GM11168 (cell line): ENCODE results near the gene STARD4.

ENCODE experiments used
- in situ Hi-C: fragments of 300-500 bp; cut with MboI; formaldehyde crosslinking; loops from one replicate; pipeline ENCODE4 v1.12.0; 2022; ENCODE audit warnings: low sequenced_read_pairs; ENCODE audit not compliant: unreplicated experiment

STARD4 gene

GRCh38 chr5:111532886-111533582, 20.7 kb upstream of the STARD4 start:
- in situ Hi-C loops: no loop called here

- in situ Hi-C loops: no loop called here
These were observed 18.0 kb upstream of the STARD4 start for GRCh38 chr5:111530298-111530740.

GRCh38 chr5:111528056-111528455, 15.7 kb upstream of the STARD4 start:
- in situ Hi-C loops: no loop called here

GRCh38 chr5:111520908-111521307, 8.6 kb upstream of the STARD4 start:
- in situ Hi-C loops: no loop called here

- in situ Hi-C loops: no loop called here
These were observed 6.4 kb upstream of the STARD4 start for GRCh38 chr5:111518777-111519176.

GRCh38 chr5:111517853-111518501, 5.6 kb upstream of the STARD4 start:
- in situ Hi-C loops: no loop called here

- in situ Hi-C loops: no loop called here
These were observed 1.8 kb upstream of the STARD4 start for GRCh38 chr5:111514087-111514486.

- in situ Hi-C loops: no loop called here
These were observed 791 bp upstream of the STARD4 start for GRCh38 chr5:111513131-111513520.

- in situ Hi-C loops: no loop called here
These were observed 432 bp downstream of the STARD4 start for GRCh38 chr5:111511831-111512374.

GRCh38 chr5:111511174-111511830, 1.0 kb downstream of the STARD4 start:
- in situ Hi-C loops: no loop called here

GRCh38 chr5:111509119-111509518, 3.2 kb downstream of the STARD4 start:
- in situ Hi-C loops: no loop called here

- in situ Hi-C loops: no loop called here
These were observed 5.1 kb downstream of the STARD4 start for GRCh38 chr5:111507276-111507675.

- in situ Hi-C loops: no loop called here
These were observed 7.2 kb downstream of the STARD4 start for GRCh38 chr5:111505096-111505495.

- in situ Hi-C loops: no loop called here
These were observed 9.4 kb downstream of the STARD4 start for GRCh38 chr5:111502956-111503355.

- in situ Hi-C loops: no loop called here
These were observed 14.0 kb downstream of the STARD4 start for GRCh38 chr5:111498346-111498745.

- in situ Hi-C loops: no loop called here
These were observed 17.2 kb downstream of the STARD4 start for GRCh38 chr5:111495159-111495558.

- in situ Hi-C loops: no loop called here
These were observed 17.9 kb downstream of the STARD4 start for GRCh38 chr5:111494355-111494999.

GRCh38 chr5:111493031-111493430, 19.3 kb downstream of the STARD4 start:
- in situ Hi-C loops: no loop called here

- in situ Hi-C loops: no loop called here
These were observed 24.0 kb downstream of the STARD4 start for GRCh38 chr5:111488353-111488752.

GRCh38 chr5:111486926-111487325, 25.4 kb downstream of the STARD4 start:
- in situ Hi-C loops: no loop called here

- in situ Hi-C loops: no loop called here
These were observed 26.3 kb downstream of the STARD4 start for GRCh38 chr5:111486055-111486454.
